SIG-M5 treated with dmso at 0.1 percent for 504 hours (cell line): ENCODE data around the gene FAXDC2.
A peak's percentile ranks its signal among the peaks of the same experiment; 100 is the strongest.

Source experiments
- DNase-seq: peaks from one replicate; lab custom pipeline; 2025; ENCODE audit not compliant: unreplicated experiment; lab: John Stamatoyannopoulos, UW

FAXDC2 gene

DNA sequence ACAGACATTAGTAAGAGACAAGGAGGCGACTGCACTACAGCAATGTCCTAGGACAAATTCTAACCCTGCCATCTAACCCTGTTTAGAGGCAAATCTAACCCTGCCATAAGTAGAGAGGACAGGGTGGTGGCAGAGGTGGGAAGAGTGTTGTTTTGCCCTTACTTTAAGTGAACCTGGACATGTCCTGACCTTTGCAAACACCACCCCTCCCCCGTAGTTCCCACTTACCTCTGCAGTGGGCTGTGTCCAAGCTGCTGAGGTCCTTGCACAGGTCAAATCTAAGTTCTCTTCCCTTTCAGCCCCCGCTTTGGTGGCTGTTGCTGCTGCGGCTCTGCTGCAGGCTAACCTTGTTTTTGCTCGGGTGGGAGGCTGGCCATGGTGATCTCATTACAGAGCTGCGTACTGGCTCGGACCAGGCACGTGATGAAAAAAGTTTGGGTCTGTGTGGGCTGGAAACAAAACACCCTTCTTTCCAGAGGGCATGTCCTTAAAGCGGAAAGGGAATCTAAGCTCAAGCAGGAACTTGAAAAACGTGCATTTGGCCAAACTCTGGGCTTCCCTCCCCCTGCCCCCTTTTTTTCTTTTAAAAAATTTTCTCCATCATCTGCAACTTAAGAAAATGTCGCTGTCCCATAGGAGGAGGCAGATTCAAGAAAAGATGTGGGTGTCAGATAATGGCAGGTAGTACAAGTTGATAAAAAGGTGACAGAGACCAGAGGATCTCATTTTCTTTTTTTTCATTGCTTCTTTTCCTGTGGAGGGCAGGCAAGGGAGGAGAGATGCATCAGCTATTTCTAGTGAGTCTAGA, at the start of gene FAXDC2:
TSS of gene FAXDC2 (minus strand) at position 349 of the 808 bp plus-strand sequence. CDS start 12,425 bp downstream, outside the sequence.
- no peak for DNase-seq

- no peak for DNase-seq
Measured at GRCh38 chr5:154900066-154900465, 49.7 kb upstream of the FAXDC2 start.

DNA sequence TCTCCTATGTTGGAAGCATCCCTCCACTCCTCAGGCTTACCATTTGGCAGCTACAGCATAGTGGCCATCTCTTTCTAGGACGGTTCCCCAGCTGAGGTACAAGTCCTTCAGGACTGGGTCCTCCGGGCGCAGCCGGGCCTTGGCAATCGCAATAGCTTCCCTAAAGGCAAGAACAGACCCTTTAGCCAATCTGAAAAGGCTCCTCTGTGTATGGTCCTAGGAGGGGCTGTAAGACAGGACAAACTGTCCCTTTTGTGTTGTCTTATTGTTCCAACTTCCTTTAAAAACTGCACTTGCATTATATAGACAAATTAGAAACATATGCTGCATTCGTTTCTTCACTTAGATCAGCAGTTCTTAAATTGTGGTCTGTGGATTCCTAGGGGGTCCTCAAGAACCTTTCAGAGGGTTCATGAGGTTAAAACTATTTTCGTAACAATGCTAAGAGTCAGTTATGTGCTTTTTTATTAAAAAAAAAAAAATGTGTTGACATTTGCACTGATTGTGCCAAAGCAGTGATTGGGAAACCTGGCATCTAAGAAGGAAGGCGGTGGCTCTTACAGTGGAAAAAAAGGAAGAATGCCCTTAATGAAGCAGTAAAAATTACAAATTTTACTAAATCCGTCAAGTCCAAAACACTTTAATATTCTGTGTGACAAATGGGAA, 48.9 kb upstream of the FAXDC2 start:
- DNase-seq: no peak

- no peak for DNase-seq
Measured at GRCh38 chr5:154898210-154898609, 47.8 kb upstream of the FAXDC2 start.

DNA sequence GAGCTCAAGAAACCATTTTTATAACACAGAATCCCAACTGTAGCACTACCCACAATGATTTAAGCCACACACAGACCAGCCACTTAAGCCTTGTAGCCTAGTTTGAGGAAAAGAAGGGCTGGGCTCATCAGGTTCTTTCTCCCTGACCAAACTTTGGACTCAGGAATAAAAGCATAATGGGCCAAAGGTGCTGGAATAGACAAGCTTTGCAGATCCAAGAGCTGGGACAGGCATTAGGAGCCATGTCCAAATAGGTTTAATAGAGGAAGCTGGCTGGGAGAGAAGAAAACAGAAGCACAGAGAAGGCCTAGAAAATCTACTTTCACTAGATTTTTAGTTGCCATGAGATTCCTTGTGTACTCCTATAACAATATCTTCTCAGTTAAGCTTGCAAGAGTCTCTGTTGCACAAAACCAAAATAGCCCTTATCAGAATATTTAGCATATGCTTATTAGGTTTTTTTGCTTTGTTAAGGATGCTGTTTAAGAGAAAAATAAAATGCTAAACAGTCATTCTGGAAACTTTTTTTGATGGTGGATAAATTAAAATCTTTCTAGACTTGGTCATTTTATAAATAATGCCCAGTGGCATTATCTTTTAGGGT, 46.3 kb upstream of the FAXDC2 start:
- no peak for DNase-seq

DNA sequence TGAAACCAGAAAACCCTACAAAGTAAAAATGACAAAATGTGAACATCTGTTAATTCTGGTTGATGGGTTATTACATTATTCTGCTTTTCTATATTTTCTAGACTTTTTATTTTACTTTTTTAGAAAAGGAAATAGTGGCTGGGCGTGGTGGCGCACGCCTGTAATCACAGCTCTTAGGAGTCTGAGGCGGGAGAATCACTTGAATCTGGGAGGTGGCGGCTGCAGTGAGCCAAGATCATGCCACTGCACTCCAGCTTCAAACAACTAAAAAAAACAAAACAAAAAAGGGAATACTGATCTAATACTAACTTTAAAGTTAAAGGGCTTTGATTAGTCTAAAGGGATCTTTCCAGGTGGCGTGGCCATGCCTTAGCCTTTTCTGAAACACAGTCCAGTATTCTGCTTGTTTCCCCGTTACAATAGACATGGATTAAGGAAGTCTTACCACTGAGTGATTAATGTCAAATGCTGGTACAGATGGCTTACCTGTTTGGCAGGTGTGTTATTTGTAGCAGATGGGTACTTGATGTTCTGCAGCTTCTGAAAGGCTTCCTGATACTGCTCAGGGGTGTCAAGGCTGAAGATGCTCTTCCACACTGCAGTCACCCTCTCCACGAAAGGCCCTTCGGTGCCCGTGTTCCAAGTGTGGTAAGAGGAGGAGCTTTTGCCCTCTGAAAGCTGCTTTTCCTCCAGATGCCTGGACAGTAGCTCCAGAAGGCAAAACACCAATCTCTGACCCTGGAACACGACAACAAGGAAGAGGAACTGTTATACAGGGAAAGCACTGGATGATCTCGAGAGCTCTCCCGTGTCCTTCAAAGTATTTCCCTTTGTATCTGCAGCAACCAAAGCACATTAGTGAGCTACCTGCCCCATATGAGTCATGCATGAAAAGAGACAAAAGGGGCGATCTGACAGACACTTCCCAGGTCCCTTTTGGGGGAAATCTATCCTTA, 45.5 kb upstream of the FAXDC2 start:
- DNase-seq: no peak

DNA sequence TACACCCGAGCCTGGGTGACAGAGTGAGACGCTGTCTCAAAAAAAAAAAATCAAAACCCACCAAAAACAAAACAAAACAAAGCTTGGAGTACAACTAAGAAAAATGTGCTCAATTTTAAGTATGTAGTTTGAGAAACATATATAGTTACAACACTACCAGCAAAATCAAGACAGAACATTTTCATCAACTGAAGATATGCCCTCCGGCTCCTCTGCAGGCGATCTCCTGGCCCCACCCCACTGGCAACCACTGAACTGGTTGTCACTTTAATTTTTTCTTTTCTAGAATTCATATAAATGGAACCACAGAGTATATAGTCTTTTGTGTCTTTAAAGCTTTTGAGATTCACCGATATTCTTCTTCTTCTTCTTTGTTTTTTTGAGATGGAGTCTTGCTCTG, 43.0 kb upstream of the FAXDC2 start:
- no peak for DNase-seq

- DNase-seq: no peak
Measured at GRCh38 chr5:154892369-154892771, 42.0 kb upstream of the FAXDC2 start.

DNA sequence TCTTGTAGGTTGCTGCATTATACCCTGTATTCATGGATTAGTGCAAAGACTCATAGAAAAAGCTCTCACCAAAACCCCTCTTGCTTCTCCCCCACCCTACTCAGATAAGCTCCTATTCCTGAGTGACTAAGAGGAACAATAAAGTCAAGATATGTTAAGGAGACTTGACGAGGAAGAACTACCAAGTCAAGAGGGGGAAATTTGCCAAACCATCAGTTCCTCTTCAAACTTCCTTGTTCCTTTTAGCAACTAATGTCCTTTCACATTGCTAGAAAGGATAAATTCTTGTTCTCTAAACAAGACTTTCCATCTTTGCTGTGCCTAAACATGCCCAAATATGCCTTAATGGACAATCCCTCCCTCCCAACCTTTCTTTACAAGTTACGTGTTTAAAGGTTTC, 35.0 kb upstream of the FAXDC2 start:
- peak; percentile 37 for DNase-seq

- no peak for DNase-seq
Measured at GRCh38 chr5:154884424-154884823, 34.0 kb upstream of the FAXDC2 start.

GRCh38 chr5:154881986-154882385, 31.6 kb upstream of the FAXDC2 start:
- no peak for DNase-seq

GRCh38 chr5:154878642-154879335, 28.4 kb upstream of the FAXDC2 start:
- no peak for DNase-seq

DNA sequence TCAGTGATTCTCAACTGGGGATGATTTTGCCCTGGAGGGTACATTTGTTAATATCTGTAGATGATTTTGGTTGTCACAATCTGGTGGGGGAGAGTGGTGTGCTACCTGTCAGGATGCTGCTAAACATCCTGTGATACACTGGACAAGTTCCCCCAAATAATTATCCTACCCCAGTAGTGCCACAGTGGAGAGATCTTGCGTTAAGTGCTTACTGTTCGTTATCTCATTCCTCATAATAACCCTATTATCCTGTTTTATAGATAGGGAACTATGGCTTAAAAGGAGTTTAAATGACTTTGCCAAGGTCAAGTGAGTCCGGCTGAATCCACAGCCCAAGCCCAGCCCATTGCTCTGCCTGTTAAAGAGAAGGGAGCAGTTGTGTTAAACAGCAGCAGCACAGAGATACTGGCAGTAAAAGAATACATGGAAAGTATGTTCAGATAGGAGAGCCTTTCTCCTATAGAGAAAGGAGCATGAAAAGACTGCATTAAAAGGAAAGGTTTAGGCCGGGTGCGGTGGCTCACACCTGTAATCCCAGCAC, 23.5 kb upstream of the FAXDC2 start:
- DNase-seq: no peak

DNA sequence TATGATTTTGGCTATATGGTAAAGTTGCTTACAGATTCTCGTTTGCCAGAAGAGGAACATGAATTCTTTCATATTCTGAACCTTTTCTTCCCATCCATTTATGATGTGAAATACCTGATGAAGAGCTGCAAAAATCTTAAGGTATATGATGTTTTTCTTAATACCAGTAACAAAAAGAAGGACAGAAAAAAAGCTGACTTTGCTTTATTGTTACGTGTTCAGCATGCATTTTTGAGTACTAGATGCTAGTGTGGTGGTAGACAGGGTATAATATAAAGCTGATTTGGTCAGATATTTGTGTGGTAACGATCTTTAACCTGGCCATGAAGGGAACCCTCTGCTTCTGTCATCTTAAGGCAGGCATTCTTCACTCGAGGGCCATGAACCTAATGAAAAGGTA, 21.3 kb upstream of the FAXDC2 start:
- no peak for DNase-seq

GRCh38 chr5:154868702-154869101, 18.3 kb upstream of the FAXDC2 start:
- DNase-seq: peak; percentile 6

- DNase-seq: no peak
Measured at GRCh38 chr5:154866841-154867240, 16.4 kb upstream of the FAXDC2 start.

- no peak for DNase-seq
Measured at GRCh38 chr5:154865466-154866184, 15.2 kb upstream of the FAXDC2 start.

DNA sequence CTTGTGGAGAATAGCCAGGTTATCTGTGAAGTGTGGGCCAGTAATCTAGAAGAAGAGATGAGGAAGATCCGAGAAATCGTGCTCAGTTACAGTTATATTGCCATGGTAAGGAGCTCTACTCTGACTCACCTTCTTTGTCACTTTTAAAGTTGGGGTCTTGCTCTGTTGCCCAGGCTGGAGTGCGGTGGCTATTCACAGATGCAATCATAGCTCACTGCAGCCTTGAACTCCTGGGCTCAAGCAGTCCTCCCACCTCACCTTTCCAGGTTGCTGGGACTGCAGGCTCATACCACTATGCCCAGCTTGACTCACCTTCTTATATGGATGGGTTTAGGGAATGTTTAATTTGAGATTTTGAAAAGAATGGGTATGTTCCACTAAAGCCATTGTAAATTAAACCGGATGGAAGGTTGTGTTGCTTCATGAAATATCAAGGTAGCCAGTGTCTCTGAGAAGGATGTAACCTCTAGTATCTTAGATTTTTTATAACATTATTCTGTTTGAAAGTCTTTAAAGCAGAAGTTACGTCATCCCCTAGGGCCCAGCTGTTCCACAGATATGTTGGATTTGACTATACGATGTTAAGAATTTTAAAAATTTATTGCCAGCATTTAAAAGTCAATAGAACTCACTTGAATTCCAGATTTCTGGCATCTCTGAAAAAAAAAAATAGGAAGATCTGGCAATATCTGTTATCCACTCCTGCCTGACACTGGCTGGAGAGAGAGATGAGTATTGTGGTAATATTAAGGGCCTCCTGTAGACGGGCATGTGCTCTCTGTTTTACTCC, 13.1 kb upstream of the FAXDC2 start:
- DNase-seq: peak; percentile 9

GRCh38 chr5:154862766-154863165, 12.4 kb upstream of the FAXDC2 start:
- DNase-seq: peak; percentile 72
